Liver (tissue), 3 donors: ENCODE data around the gene INPP5A.

Experiments used
- FOXA1 ChIP-seq: IDR thresholded peaks from 2 replicates; pipeline ENCODE4 v1.6.1; 2016; ENCODE audit warnings: antibody characterized with exemption
- GABPA ChIP-seq, 2 donors: IDR thresholded peaks in 1 of 2; conservative IDR thresholded peaks in 1 of 2; 2 replicates each; pipeline ENCODE4 v1.6.1; 2016; ENCODE audit warnings: antibody characterized with exemption in 2 of 2, mild to moderate bottlenecking in 1 of 2, moderate library complexity in 1 of 2
- HNF4A ChIP-seq, 2 donors: conservative IDR thresholded peaks; 2 replicates each; pipeline ENCODE4 v1.6.1; 2016; ENCODE audit warnings: antibody characterized with exemption in 2 of 2, mild to moderate bottlenecking in 2 of 2
- JUND ChIP-seq, 2 donors: IDR thresholded peaks; 2 replicates each; pipeline ENCODE4 v1.6.1; 2016; ENCODE audit warnings: antibody characterized with exemption in 2 of 2
- RAD21 ChIP-seq, 2 donors: IDR thresholded peaks; 2 replicates each; pipeline ENCODE4 v1.6.1; 2016; ENCODE audit warnings: antibody characterized with exemption in 2 of 2, mild to moderate bottlenecking in 2 of 2
- RXRA ChIP-seq, 2 donors: IDR thresholded peaks; 2 replicates each; pipeline ENCODE4 v1.6.1; 2017 to 2018; ENCODE audit warnings: antibody characterized with exemption in 2 of 2, mild to moderate bottlenecking in 1 of 2
- SP1 ChIP-seq: IDR thresholded peaks from 2 replicates; pipeline ENCODE4 v1.6.1; 2018; ENCODE audit warnings: antibody characterized with exemption, mild to moderate bottlenecking
- TAF1 ChIP-seq: conservative IDR thresholded peaks from 2 replicates; pipeline ENCODE4 v1.6.1; 2016; ENCODE audit warnings: antibody characterized with exemption, mild to moderate bottlenecking
- YY1 ChIP-seq: IDR thresholded peaks from 2 replicates; pipeline ENCODE4 v1.6.1; 2016; ENCODE audit warnings: antibody characterized with exemption, mild to moderate bottlenecking
- TF ChIP-seq, protein P1 (sequence below): fragments of 150-350 bp; IDR thresholded peaks from 2 replicates; pipeline ENCODE4 v1.5.1; 2017; ENCODE audit warnings: improper control_type of control experiment, low read depth, low read length; ENCODE audit not compliant: missing input control
- TF ChIP-seq, protein P2 (sequence below): IDR thresholded peaks from 2 replicates; pipeline ENCODE4 v1.6.1; 2016; ENCODE audit warnings: antibody characterized with exemption
- TF ChIP-seq, protein P3 (sequence below): IDR thresholded peaks from 2 replicates; pipeline ENCODE4 v1.6.1; 2016; ENCODE audit warnings: antibody characterized with exemption, mild to moderate bottlenecking
- donor health status: healthy.
- donor health status: healthy.

DNA sequence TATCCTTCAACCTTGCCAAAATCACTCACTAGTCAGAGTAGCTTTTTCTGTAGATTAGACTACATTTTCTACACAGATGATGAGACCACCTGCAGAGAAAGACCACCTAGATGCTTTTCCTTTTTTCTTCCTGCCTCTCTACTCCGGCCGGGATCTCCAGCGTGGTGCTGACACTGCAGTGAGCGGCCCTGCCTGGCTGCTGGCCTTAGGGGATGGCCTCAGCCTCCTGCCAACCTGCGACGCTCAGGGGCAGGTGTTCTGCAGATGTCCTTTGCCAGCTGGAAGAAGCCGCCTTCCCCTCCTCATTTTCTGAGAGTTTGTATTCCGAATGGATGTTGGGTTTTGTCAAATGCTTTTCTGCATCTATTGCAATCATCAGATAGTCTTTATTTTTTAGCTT is 291.8 kb downstream of the INPP5A start:
- TF ChIP-seq, protein P1, sequence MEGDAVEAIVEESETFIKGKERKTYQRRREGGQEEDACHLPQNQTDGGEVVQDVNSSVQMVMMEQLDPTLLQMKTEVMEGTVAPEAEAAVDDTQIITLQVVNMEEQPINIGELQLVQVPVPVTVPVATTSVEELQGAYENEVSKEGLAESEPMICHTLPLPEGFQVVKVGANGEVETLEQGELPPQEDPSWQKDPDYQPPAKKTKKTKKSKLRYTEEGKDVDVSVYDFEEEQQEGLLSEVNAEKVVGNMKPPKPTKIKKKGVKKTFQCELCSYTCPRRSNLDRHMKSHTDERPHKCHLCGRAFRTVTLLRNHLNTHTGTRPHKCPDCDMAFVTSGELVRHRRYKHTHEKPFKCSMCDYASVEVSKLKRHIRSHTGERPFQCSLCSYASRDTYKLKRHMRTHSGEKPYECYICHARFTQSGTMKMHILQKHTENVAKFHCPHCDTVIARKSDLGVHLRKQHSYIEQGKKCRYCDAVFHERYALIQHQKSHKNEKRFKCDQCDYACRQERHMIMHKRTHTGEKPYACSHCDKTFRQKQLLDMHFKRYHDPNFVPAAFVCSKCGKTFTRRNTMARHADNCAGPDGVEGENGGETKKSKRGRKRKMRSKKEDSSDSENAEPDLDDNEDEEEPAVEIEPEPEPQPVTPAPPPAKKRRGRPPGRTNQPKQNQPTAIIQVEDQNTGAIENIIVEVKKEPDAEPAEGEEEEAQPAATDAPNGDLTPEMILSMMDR: no peak
- no peak for TF ChIP-seq TAF1
- no peak for TF ChIP-seq RXRA (IDR thresholded peaks at IDR 0.05)
- TF ChIP-seq, protein P2, sequence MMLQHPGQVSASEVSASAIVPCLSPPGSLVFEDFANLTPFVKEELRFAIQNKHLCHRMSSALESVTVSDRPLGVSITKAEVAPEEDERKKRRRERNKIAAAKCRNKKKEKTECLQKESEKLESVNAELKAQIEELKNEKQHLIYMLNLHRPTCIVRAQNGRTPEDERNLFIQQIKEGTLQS: no peak
- TF ChIP-seq, protein P3, sequence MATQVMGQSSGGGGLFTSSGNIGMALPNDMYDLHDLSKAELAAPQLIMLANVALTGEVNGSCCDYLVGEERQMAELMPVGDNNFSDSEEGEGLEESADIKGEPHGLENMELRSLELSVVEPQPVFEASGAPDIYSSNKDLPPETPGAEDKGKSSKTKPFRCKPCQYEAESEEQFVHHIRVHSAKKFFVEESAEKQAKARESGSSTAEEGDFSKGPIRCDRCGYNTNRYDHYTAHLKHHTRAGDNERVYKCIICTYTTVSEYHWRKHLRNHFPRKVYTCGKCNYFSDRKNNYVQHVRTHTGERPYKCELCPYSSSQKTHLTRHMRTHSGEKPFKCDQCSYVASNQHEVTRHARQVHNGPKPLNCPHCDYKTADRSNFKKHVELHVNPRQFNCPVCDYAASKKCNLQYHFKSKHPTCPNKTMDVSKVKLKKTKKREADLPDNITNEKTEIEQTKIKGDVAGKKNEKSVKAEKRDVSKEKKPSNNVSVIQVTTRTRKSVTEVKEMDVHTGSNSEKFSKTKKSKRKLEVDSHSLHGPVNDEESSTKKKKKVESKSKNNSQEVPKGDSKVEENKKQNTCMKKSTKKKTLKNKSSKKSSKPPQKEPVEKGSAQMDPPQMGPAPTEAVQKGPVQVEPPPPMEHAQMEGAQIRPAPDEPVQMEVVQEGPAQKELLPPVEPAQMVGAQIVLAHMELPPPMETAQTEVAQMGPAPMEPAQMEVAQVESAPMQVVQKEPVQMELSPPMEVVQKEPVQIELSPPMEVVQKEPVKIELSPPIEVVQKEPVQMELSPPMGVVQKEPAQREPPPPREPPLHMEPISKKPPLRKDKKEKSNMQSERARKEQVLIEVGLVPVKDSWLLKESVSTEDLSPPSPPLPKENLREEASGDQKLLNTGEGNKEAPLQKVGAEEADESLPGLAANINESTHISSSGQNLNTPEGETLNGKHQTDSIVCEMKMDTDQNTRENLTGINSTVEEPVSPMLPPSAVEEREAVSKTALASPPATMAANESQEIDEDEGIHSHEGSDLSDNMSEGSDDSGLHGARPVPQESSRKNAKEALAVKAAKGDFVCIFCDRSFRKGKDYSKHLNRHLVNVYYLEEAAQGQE: no peak
- TF ChIP-seq YY1: no peak
- no peak for TF ChIP-seq FOXA1
- no peak for TF ChIP-seq JUND (IDR thresholded peaks at IDR 0.05)
- TF ChIP-seq GABPA (IDR thresholded peaks at IDR 0.05 in 1 of 2, conservative IDR thresholded peaks at IDR 0.05 in 1 of 2): no peak
- no peak for TF ChIP-seq HNF4A (conservative IDR thresholded peaks at IDR 0.05)
- TF ChIP-seq RAD21 (IDR thresholded peaks at IDR 0.05): no peak
- TF ChIP-seq SP1: no peak
